ENCODE measurements around the gene PET117. TPM values are rescaled to one million over a fixed set of nuclear protein-coding genes. Genes with fewer than 3 reads are reported as not detected.
"Not testable (repeated sequence)": the region's sequence is repeated elsewhere in the genome, so short reads cannot be mapped to it uniquely, and the experiment has no call there.

Gene PET117
- total and polyA plus RNA-seq, 2 donors (not counting 3 experiments of a cell fraction or from before 2014, with no cell fraction given): 4.6 to 11.4 TPM

DNA sequence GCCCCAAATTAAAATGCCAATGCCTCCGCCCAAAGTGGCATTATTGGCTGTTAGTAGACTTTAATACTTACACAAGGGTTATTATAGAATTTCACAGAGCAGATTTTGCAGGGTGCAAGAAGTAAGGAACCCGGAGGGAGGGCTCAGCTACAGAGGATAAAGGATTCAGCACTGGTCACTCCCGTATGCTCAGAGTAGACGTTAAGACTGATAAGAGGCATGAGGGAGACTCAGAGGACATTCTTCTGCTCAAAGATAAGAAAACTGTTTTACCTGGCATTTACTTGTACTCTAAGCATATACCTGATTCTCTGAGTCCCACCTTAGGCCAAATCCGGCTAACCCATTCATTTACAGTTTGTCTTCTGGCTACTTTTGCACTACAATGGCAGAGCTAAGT lies 43.5 kb upstream of the PET117 start:
- H3K9ac ChIP-seq (replicated peaks; ENCODE audit: extremely low read depth, insufficient read depth, low read length): no peak overlapping the region
- BruUV-seq (replicated peaks): no TSS peak
- dilution Hi-C loops (cut with MboI; ENCODE audit: extremely low pct_ligation_motif_present, low sequenced_read_pairs): no loop called here
- CTCF ChIA-PET: no interaction called here
- DNase-seq (ENCODE audit: low read depth, low spot score) (no peak), FAIRE-seq (no peak)
- H3K36me3 ChIP-seq (ENCODE audit: control insufficient read depth in 2 of 2, extremely low read depth in 1 of 2, insufficient read depth in 2 of 2, low read length in 2 of 2): no peaks in the 10 kb centered on the region
- no peaks in the 10 kb centered on the region for H3K9me3 ChIP-seq (replicated peaks; ENCODE audit: control insufficient read depth, insufficient read depth, low read length)
- H3K9me1 ChIP-seq (replicated peaks; ENCODE audit: control insufficient read depth, extremely low read depth, insufficient read depth, low read length): no peaks in the 10 kb centered on the region
- H3K4me3 ChIP-seq (replicated peaks in 1 of 3; ENCODE audit: insufficient read depth in 1 of 3, low read depth in 1 of 3, low read length in 3 of 3): no peak overlapping the region
- no peaks in the 10 kb centered on the region for H3K4me1 ChIP-seq (ENCODE audit: control insufficient read depth, extremely low read depth, insufficient read depth, low read length)
- H4K20me1 ChIP-seq (replicated peaks; ENCODE audit: control insufficient read depth, extremely low read depth, insufficient read depth, low read length): no peaks in the 10 kb centered on the region
- no peaks in the 10 kb centered on the region for H3K79me2 ChIP-seq (ENCODE audit: control insufficient read depth, insufficient read depth, low read length)
- H3K27me3 ChIP-seq (ENCODE audit: control insufficient read depth in 2 of 2, insufficient read depth in 2 of 2, low read length in 2 of 2): no peaks in the 10 kb centered on the region
- TF ChIP-seq, protein P1, sequence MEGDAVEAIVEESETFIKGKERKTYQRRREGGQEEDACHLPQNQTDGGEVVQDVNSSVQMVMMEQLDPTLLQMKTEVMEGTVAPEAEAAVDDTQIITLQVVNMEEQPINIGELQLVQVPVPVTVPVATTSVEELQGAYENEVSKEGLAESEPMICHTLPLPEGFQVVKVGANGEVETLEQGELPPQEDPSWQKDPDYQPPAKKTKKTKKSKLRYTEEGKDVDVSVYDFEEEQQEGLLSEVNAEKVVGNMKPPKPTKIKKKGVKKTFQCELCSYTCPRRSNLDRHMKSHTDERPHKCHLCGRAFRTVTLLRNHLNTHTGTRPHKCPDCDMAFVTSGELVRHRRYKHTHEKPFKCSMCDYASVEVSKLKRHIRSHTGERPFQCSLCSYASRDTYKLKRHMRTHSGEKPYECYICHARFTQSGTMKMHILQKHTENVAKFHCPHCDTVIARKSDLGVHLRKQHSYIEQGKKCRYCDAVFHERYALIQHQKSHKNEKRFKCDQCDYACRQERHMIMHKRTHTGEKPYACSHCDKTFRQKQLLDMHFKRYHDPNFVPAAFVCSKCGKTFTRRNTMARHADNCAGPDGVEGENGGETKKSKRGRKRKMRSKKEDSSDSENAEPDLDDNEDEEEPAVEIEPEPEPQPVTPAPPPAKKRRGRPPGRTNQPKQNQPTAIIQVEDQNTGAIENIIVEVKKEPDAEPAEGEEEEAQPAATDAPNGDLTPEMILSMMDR (IDR thresholded peaks at IDR 0.05; ENCODE audit: extremely low read depth in 1 of 2, insufficient read depth in 1 of 2, low read depth in 1 of 2, low read length in 2 of 2): no peak
- no peak for TF ChIP-seq MYC (IDR thresholded peaks at IDR 0.05; ENCODE audit: low read depth, low read length)
- no peak for TF ChIP-seq GATA2 (IDR thresholded peaks at IDR 0.05; ENCODE audit: insufficient read depth, insufficient read length, low read depth, low read length)
- no peak for TF ChIP-seq POLR2A (IDR thresholded peaks at IDR 0.05; ENCODE audit: low read depth, low read length)
- no peak overlapping the region for H3K4me2 ChIP-seq (ENCODE audit: insufficient read depth, low read length)
- intact Hi-C loops (cut with micrococcal nuclease): no loop called here
- H3K27ac ChIP-seq (ENCODE audit: insufficient read depth, low read depth, low read length): no peak overlapping the region
- H2AFZ ChIP-seq (ENCODE audit: low read depth, low read length): no peak overlapping the region
- POLR2A ChIA-PET: no interaction called here

DNA sequence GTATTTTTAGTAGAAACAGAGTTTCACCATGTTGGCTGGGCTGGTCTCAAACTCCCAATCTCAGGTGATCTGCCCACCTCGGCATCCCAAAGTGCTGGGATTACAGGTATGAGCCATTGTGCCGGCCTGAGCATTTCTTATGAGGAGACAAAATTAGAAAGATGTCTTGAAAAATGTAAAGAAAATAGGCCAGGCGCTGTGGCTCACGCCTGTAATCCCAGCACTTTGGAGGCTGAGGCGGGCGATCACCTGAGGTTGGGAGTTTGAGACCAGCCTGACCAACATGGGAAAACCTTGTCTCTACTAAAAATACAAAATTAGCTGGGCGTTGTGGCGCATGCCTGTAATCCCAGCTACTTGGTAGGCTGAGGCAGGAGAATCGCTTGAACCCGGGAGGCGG lies 37.1 kb upstream of the PET117 start:
- POLR2A ChIA-PET; H3K4me3 ChIP-seq (replicated peaks in 1 of 3; ENCODE audit: insufficient read depth in 1 of 3, low read depth in 1 of 3, low read length in 3 of 3); FAIRE-seq; DNase-seq (ENCODE audit: low read depth, low spot score); H3K9ac ChIP-seq (replicated peaks; ENCODE audit: extremely low read depth, insufficient read depth, low read length); H2AFZ ChIP-seq (ENCODE audit: low read depth, low read length); H3K9me3 ChIP-seq (replicated peaks; ENCODE audit: control insufficient read depth, insufficient read depth, low read length); CTCF ChIA-PET; H3K27me3 ChIP-seq (ENCODE audit: control insufficient read depth in 2 of 2, insufficient read depth in 2 of 2, low read length in 2 of 2); H3K4me2 ChIP-seq (ENCODE audit: insufficient read depth, low read length); BruUV-seq (replicated peaks); H3K79me2 ChIP-seq (ENCODE audit: control insufficient read depth, insufficient read depth, low read length); H3K27ac ChIP-seq (ENCODE audit: insufficient read depth, low read depth, low read length); H3K36me3 ChIP-seq (ENCODE audit: control insufficient read depth in 2 of 2, extremely low read depth in 1 of 2, insufficient read depth in 2 of 2, low read length in 2 of 2); H3K9me1 ChIP-seq (replicated peaks; ENCODE audit: control insufficient read depth, extremely low read depth, insufficient read depth, low read length); intact Hi-C loops (cut with micrococcal nuclease); H4K20me1 ChIP-seq (replicated peaks; ENCODE audit: control insufficient read depth, extremely low read depth, insufficient read depth, low read length); H3K4me1 ChIP-seq (ENCODE audit: control insufficient read depth, extremely low read depth, insufficient read depth, low read length); dilution Hi-C loops (cut with MboI; ENCODE audit: extremely low pct_ligation_motif_present, low sequenced_read_pairs): not testable (repeated sequence)

Data from endothelial cell of umbilical vein (primary cell).